OCI-LY3 (cell line): Measurements from ENCODE around the gene NKAIN2.

Source experiments
- CTCF ChIP-seq: fragments of 200-600, 300-600 bp; sonication (generic); IDR thresholded peaks from 2 replicates; pipeline ENCODE4 v1.5.1; 2014; ENCODE audit warnings: antibody characterized with exemption, low read length, low read depth
- EZH2phosphoT487 ChIP-seq: fragments of 200-600 bp; shearing (Covaris generic); IDR thresholded peaks from 2 replicates; pipeline ENCODE4 v1.6.1; 2018; ENCODE audit warnings: antibody characterized with exemption, mixed run types, low read depth

GRCh38 chr6:124441450-124441849, 637.8 kb downstream of the NKAIN2 start:
- TF ChIP-seq CTCF (no peak), EZH2phosphoT487 (no peak)
